Breast epithelium (tissue), 3 donors: ENCODE data around the gene TMEM132C.

ENCODE experiments used
- POLR2A ChIP-seq: fragments of 450-650 bp; IDR thresholded peaks from one replicate; pipeline ENCODE4 v1.6.1; 2016; ENCODE audit warnings: antibody characterized with exemption, mild to moderate bottlenecking, moderate library complexity
- POLR2AphosphoS5 ChIP-seq, 3 donors: sonication (generic); formaldehyde crosslinking; IDR thresholded peaks; one replicate each; pipeline ENCODE4 v1.6.1; 2017; ENCODE audit warnings: antibody characterized with exemption in 3 of 3
- TF ChIP-seq, protein P1 (sequence below), 3 donors: fragments of 450-650 bp; IDR thresholded peaks; one replicate each; pipeline ENCODE4 v1.5.1; 2016 to 2017; ENCODE audit warnings: antibody characterized with exemption in 3 of 3, mild to moderate bottlenecking in 3 of 3, moderate library complexity in 3 of 3

DNA sequence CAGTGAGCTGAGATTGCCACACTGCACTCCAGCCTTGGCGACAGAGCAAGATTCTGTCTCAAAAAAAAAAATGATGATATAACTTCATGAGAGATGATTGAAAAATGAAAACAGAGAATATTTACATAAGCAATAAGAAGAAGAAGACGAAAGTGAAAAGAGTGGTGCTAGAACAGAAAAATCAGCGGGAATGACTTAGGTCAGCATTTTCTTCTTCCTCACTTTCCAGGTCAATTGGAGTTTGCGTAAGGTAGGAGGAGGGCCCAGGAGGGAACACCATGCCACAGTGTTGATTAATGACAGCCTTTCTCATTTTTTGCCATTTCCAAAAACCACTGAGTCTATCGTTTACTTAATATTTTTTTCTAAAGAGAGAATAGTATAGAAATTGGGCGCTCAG lies 356.8 kb downstream of the TMEM132C start:
- TF ChIP-seq, protein P1, sequence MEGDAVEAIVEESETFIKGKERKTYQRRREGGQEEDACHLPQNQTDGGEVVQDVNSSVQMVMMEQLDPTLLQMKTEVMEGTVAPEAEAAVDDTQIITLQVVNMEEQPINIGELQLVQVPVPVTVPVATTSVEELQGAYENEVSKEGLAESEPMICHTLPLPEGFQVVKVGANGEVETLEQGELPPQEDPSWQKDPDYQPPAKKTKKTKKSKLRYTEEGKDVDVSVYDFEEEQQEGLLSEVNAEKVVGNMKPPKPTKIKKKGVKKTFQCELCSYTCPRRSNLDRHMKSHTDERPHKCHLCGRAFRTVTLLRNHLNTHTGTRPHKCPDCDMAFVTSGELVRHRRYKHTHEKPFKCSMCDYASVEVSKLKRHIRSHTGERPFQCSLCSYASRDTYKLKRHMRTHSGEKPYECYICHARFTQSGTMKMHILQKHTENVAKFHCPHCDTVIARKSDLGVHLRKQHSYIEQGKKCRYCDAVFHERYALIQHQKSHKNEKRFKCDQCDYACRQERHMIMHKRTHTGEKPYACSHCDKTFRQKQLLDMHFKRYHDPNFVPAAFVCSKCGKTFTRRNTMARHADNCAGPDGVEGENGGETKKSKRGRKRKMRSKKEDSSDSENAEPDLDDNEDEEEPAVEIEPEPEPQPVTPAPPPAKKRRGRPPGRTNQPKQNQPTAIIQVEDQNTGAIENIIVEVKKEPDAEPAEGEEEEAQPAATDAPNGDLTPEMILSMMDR (IDR thresholded peaks at IDR 0.05) = no peak
- TF ChIP-seq POLR2A (no peak), POLR2AphosphoS5 (IDR thresholded peaks at IDR 0.05) (no peak)
